Activated CD4-positive, alpha-beta memory T cell treated with anti-CD3 and anti-CD28 coated beads, Interleukin-2, amount 10 ng/mL, durations not matched to agents 7 days and 5 days (primary cell): ENCODE results near the gene RPL22L1. TPM values are rescaled to one million over a fixed set of nuclear protein-coding genes. Genes with fewer than 3 reads are reported as not detected.
A peak's percentile ranks its signal among the peaks of the same experiment; 100 is the strongest.

Source experiments
- CTCF ChIA-PET: fragments of 350-600 bp; sonication (Branson Sonifier 250); formaldehyde crosslinking; loops from one replicate; lab custom pipeline; 2021; ENCODE audit warnings: antibody characterized with exemption, inconsistent platforms; lab: Charles Lee
- POLR2A ChIA-PET: fragments of 350-600 bp; sonication (Branson Sonifier 250); formaldehyde crosslinking; loops from one replicate; lab custom pipeline; 2021; ENCODE audit warnings: antibody characterized with exemption; lab: Charles Lee
- DNase-seq: peaks from one replicate; pipeline ENCODE4 v3.0.0-alpha.2; 2020
- H3K27ac Mint-ChIP-seq: one replicate; pipeline ENCODE4 v1.8.0; 2021; ENCODE audit warnings: mild to moderate bottlenecking, mixed read lengths
- H3K27me3 Mint-ChIP-seq: one replicate; pipeline ENCODE4 v1.8.0; 2021; ENCODE audit warnings: mixed read lengths
- H3K36me3 Mint-ChIP-seq: one replicate; pipeline ENCODE4 v1.8.0; 2021; ENCODE audit warnings: low read depth, mixed read lengths
- H3K4me1 Mint-ChIP-seq: one replicate; pipeline ENCODE4 v1.8.0; 2021; ENCODE audit warnings: mixed read lengths
- H3K4me3 Mint-ChIP-seq: one replicate; pipeline ENCODE4 v1.8.0; 2021; ENCODE audit warnings: mild to moderate bottlenecking, mixed read lengths
- H3K9me3 Mint-ChIP-seq: one replicate; pipeline ENCODE4 v1.8.0; 2021; ENCODE audit warnings: mixed read lengths
- total RNA-seq, 2 experiments: library from RNA; stranded (reverse); gene quantifications; one replicate each; pipeline ENCODE4 v1.2.3, GENCODE V29; 2021

RPL22L1 gene
- total RNA-seq, 2 experiments from 2014 or later: 98.9 to 99.2 TPM

DNA sequence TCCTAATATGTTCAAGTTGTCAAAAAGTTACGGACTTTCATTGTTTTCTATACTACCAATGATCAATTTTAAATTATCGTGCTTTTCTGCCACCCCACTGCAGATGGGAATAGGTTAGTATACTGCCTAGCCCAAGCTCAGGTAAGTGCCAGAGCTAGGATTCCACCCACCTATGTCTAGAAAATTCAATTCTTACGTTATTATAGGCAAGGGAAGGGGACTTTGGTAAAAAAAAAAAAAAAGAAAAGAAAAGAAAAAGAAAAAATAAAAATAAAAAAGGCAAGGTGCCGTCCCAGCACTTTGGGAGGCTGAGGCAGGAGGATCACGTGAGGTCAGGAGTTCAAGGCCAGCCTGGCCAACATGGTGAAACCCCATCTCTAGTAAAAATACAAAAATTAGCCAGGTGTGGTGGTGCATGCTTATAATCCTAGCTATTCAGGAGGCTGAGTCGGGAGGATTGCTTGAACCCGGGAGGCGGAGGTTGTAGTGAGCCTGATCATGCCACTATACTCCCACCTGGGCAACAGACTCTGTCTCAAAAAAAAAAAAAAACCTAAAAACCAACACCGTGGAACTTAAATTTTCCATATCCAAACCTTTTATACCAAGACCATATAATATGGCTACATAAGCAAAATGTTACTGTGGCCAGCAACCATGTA lies 1.3 kb downstream of the RPL22L1 start:
- Mint-ChIP-seq H3K9me3 (no peaks in the 10 kb centered on the region), H3K4me3 (peak overlapping the region; percentile 92), H3K27ac (peak overlapping the region; percentile 92), H3K36me3 (peaks cover 45% of the 10 kb centered on the region), H3K4me1 (peaks cover 25% of the 10 kb centered on the region), H3K27me3 (no peaks in the 10 kb centered on the region)
- POLR2A ChIA-PET: interaction anchor here (1.6 to 3.0 kb wide), 7 partner anchors 12 to 1057 kb away, joined by 3 to 52 read pairs (median 12); partner anchors contain the start of genes EIF5A2 and SKIL
- CTCF ChIA-PET: interaction anchor here (0.7 to 3.0 kb wide), 4 partner anchors 15 to 773 kb away, joined by 3 to 13 read pairs (median 6); partner anchors contain the start of gene EIF5A2
- no peak for DNase-seq

DNA sequence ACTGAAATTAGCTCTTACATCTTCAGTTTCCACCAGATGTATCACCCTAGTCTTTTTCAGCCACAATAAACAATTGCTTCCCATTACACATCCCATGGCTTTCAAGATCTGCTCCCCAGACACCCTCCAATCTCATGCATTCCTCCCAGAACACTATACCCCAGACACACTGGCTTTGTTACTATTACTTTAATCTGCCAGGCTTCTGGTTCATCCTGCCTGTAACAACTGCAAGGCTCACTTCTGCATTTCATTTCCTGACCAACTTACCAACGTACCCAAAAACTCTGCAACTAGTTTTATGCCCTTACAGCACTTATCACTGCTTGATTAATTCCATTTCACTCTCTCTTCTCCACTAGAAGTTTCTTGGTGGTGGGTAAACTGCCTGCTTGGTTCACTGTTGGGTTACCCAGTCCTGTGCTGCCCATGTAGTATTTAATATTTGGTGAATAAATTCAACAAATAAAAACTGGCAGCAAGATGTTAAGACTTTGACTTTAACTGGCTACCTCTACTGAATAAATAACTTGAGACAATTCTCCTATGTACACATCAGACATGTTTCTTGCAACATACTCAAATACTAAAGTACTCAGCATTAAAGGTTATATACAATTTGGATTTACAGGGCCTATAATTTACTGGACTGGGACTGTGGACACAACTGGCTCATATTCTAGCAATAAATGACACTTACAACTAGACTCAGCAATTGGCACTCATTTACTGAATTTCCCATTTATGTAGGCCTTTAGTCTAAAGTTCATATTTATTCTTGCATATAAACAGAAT lies 2.7 kb downstream of the RPL22L1 start:
- ChIA-PET POLR2A (interaction anchor here (1.4 to 3.0 kb wide), 2 partner anchors 41 kb away, joined by 3 to 52 read pairs; partner anchors contain the start of gene EIF5A2), CTCF (interaction anchor here (1.3 to 3.0 kb wide), 2 partner anchors 14 to 55 kb away, joined by 3 to 13 read pairs; no protein-coding TSS in a partner anchor)
- H3K27ac Mint-ChIP-seq: peak overlapping the region; percentile 16
- no peak for DNase-seq
- H3K4me3 Mint-ChIP-seq: peak overlapping the region; percentile 15
- no peaks in the 10 kb centered on the region for H3K27me3 Mint-ChIP-seq
- H3K36me3 Mint-ChIP-seq: peaks cover 46% of the 10 kb centered on the region
- H3K9me3 Mint-ChIP-seq: no peaks in the 10 kb centered on the region
- peaks cover 25% of the 10 kb centered on the region for H3K4me1 Mint-ChIP-seq

DNA sequence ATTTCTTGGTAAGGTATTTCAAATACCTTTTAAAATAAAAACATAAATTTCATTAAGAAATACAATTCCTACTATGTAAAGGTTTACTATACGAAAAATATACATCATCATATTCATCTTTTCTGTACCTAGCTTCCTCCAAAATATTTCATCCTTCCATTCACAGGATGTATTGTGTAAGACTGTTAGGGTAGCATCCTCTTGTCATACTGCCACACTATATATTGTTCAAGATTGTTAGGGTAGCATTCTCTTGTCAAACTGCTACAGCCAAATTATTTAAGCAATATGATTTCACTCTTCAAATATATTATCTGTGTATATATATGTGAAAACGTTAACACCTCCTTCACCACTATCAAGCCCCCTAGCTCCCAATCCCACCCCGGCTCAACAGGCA lies 3.5 kb downstream of the RPL22L1 start:
- Mint-ChIP-seq H3K27me3 (no peaks in the 10 kb centered on the region), H3K4me3 (no peak overlapping the region), H3K36me3 (peaks cover 46% of the 10 kb centered on the region), H3K4me1 (peaks cover 25% of the 10 kb centered on the region), H3K27ac (no peak overlapping the region), H3K9me3 (no peaks in the 10 kb centered on the region)
- ChIA-PET POLR2A (interaction anchor here (1.4 kb wide), 1 partner anchor 42 kb away, joined by 3 read pairs; the partner anchor contains the start of gene EIF5A2), CTCF (no interaction called here)
- no peak for DNase-seq

DNA sequence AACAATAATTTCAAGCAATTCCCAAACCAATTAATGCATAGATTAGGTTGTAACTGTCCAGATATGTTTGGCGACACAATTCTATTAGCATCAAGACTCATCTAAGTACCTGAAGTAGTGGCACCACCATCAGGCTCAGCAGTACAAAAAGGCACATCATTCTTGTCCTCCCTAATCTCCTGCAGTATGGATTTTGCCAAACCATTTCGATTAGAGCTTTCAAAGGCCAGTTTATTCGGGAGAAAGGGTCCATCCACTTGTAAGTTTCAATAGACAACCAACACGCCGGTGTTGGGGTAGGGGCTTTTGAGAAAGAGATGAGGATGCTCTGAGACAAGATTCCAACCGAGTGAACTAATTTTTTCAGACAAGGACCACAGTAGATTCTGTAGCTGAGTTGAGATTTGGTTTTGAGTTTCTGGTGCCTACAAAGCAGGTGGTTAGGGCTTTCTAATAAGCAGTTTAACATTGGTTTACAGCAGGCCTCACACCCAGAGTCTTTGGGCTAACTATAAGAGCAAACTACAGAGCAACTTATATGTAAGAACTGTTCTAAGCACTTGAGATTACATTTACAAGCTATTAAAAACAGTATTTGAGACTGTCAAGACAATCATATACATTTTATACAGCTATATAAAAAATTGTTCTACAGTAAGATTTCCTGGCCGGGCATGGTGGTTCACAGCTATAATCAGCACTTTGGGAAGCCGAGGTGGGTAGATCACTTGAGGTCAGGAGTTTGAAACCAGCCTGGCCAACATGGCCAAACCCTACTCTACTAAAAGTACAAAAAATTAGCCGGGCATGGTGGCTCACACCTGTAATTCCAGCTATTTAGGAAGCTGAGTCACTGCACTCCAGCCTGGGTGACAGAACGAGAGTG lies 4.5 kb downstream of the RPL22L1 start:
- Mint-ChIP-seq H3K4me3 (no peak overlapping the region), H3K4me1 (peaks cover 21% of the 10 kb centered on the region), H3K27me3 (no peaks in the 10 kb centered on the region), H3K36me3 (peaks cover 46% of the 10 kb centered on the region), H3K27ac (no peak overlapping the region), H3K9me3 (no peaks in the 10 kb centered on the region)
- POLR2A ChIA-PET: interaction anchor here (2.5 kb wide), 1 partner anchor 43 kb away, joined by 10 read pairs; the partner anchor contains the start of gene EIF5A2
- DNase-seq: no peak
- CTCF ChIA-PET: interaction anchor here (1.4 kb wide), 1 partner anchor 53 kb away, joined by 4 read pairs; no protein-coding TSS in a partner anchor

DNA sequence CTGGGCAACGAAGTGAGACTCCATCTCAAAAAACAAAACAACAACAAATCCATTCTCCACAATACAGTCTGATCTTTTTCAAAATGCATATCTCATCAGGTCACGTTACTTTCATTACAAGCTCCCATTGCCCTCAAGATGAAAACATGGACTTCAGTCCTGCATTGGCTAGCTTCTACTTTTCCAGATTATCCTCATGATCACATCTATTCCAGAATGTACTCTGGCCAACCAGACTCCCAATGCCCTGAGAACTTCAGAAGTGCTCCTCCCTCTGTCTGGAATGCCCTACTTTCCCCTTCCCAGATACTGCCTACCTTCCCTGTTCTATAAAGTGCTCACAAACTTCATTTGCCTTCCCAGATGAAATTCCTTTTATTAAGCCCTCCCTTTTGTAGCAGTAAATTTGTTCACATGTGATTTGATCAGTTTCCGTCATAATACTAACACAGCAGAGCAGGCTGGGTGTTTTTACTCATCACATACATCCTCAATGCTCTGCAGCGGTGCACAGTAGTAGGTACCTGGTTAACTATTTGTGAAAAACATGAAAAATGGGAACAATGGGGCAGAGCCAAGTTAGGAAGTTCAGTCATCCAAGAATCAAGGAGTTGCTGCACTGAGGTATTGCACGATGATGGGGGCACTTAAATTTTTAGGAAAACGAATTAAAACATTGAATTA lies 5.3 kb downstream of the RPL22L1 start:
- CTCF ChIA-PET: interaction anchor here (1.4 kb wide), 1 partner anchor 53 kb away, joined by 4 read pairs; no protein-coding TSS in a partner anchor
- Mint-ChIP-seq H3K27ac (no peak overlapping the region), H3K9me3 (no peaks in the 10 kb centered on the region), H3K4me1 (peaks cover 16% of the 10 kb centered on the region), H3K4me3 (no peak overlapping the region), H3K27me3 (no peaks in the 10 kb centered on the region), H3K36me3 (peaks cover 42% of the 10 kb centered on the region)
- POLR2A ChIA-PET: interaction anchor here (2.5 kb wide), 1 partner anchor 44 kb away, joined by 10 read pairs; the partner anchor contains the start of gene EIF5A2
- DNase-seq: no peak

DNA sequence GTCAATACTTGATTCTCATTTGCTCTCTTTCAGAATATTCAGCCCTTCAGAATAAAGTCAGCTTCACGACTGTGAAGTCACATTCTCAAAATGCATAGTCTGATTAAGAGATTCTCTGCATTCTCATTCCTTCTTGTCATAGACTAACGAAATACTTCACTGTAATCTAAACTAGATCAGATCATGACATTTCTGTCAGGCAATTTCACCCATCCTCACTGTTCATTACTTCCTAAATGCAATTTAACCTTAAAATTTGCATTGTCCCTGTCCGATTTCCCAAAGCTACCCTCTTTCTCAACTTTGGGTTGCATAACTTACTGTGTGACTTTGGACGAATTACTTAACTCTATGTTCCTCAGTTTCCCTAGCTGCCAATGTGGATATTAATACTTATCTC lies 6.2 kb downstream of the RPL22L1 start:
- Mint-ChIP-seq H3K27ac (no peak overlapping the region), H3K36me3 (peaks cover 37% of the 10 kb centered on the region), H3K9me3 (no peaks in the 10 kb centered on the region), H3K4me3 (no peak overlapping the region), H3K4me1 (peaks cover 16% of the 10 kb centered on the region), H3K27me3 (no peaks in the 10 kb centered on the region)
- POLR2A ChIA-PET: interaction anchor here (2.5 kb wide), 1 partner anchor 45 kb away, joined by 10 read pairs; the partner anchor contains the start of gene EIF5A2
- no peak for DNase-seq
- CTCF ChIA-PET: interaction anchor here (0.6 to 1.3 kb wide), 2 partner anchors 15 to 520 kb away, joined by 3 read pairs; no protein-coding TSS in a partner anchor

DNA sequence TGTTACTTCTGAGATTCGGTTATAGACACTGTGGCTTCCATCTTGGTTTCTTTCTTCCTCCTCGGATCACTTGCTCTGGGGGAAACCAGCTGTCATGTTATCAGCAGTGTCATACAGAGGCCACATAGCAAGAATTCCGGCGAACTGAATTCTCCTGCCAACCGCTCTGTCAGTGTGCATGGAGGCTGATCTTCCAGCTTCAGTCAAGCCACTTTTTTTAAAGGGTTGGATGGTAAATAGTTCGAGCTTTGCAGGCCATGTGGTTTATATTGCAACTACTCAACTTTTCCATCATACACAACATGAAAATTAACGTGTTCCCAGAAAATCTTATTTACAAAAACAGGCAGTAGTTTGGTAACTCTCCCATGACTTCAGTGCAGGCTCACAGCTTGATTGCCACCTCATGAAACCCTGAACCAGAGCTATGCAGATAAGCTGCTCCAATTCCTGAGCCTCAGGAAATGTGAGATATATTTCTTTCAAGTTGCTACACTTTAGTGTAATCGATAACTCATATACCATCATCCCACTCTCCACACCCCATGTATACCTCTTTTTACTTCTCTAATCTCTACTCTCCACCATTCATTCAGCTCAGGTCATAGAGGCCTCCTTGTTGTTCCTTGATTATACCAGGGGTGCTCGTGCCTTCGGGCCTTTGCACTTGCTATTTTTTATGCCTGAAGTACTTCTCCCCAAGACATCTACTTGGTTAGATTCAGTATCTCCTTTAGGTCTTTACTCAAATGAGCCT lies 7.2 kb downstream of the RPL22L1 start:
- H3K4me3 Mint-ChIP-seq: no peak overlapping the region
- peaks cover 37% of the 10 kb centered on the region for H3K36me3 Mint-ChIP-seq
- DNase-seq: no peak
- ChIA-PET POLR2A (interaction anchor here (1.2 kb wide), 1 partner anchor 15 kb away, joined by 3 read pairs; no protein-coding TSS in a partner anchor), CTCF (interaction anchor here (1.3 kb wide), 1 partner anchor 14 kb away, joined by 3 read pairs; no protein-coding TSS in a partner anchor)
- peaks cover 15% of the 10 kb centered on the region for H3K4me1 Mint-ChIP-seq
- H3K27me3 Mint-ChIP-seq: no peaks in the 10 kb centered on the region
- no peak overlapping the region for H3K27ac Mint-ChIP-seq
- H3K9me3 Mint-ChIP-seq: no peaks in the 10 kb centered on the region

DNA sequence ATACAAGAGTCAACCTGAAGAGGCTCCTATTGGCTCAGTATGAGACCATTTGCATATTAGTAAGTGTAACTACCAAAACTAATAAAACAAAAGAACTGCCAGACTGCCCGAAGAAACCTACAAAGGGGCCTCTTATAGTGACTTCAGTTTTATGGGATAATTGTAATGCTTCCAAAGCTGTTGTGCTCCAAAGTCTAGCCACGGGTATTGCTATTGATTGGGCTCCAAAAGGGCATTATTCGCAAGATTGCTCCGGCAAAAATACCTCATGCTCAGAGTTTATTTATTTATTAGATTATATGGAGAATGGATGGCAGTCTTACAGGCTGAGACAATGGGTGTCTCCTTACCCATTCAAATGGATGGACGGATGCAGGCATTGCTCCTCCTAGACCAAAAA lies 11.4 kb downstream of the RPL22L1 start:
- Mint-ChIP-seq H3K27me3 (no peaks in the 10 kb centered on the region), H3K9me3 (no peaks in the 10 kb centered on the region), H3K4me3 (no peak overlapping the region), H3K4me1 (no peaks in the 10 kb centered on the region), H3K36me3 (no peaks in the 10 kb centered on the region), H3K27ac (no peak overlapping the region)
- DNase-seq: no peak
- CTCF ChIA-PET: no interaction called here
- POLR2A ChIA-PET: interaction anchor here (1.1 kb wide), 1 partner anchor 11 kb away, joined by 3 read pairs; the partner anchor contains the start of gene RPL22L1

DNA sequence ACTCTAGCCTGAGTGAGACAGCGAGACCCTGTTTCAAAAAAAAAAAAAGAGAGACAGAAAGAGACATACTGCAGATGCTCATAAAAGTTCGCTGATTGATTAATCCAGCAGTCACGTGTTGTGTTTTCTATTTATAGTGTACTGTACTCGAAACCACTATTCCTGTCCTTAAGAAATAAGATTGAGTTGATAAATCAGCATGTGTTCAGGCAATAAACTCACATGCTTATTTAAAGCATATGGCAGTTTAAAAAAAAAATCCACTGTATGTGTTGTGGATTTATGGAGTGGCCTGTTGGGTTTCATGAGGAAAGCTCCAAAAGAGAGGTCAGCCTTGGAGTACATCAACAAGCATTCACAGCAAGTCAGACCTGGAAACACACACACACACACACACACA lies 17.7 kb downstream of the RPL22L1 start:
- CTCF ChIA-PET: no interaction called here
- Mint-ChIP-seq H3K4me1 (no peaks in the 10 kb centered on the region), H3K36me3 (no peaks in the 10 kb centered on the region), H3K4me3 (no peak overlapping the region), H3K9me3 (no peaks in the 10 kb centered on the region), H3K27me3 (peaks cover 14% of the 10 kb centered on the region), H3K27ac (no peak overlapping the region)
- POLR2A ChIA-PET: interaction anchor here (0.6 to 2.5 kb wide), 2 partner anchors 17 to 23 kb away, joined by 3 to 12 read pairs; partner anchors contain the start of gene RPL22L1
- DNase-seq: no peak

DNA sequence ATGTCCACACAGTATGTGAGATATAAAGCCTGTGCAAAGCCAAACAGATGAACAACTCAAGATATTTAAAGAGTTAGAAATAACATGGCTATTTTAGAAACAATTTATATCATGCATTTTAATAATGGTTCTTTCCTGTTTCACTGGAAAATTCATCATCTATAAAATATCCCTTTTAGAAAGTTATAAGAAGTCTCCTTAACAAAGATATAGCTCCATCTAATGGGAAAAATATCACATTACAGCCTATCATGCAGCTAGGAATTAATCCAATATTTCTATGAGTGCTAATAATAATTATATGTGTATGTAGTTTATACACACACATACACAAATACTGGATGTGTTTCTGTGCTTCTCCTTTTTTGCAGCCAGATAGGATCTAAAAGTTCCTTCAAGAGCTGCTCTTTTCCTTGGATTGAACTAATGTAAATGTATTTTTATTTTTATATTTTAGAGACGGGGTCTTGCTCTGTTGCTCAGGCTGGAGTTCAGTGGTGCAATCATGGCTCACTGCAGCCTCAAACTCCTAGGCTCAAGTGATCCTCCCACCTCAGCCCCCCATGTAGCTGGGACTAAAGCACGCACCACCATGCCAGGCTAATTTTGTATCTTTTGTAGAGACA lies 21.6 kb downstream of the RPL22L1 start:
- no peaks in the 10 kb centered on the region for H3K36me3 Mint-ChIP-seq
- no peaks in the 10 kb centered on the region for H3K4me1 Mint-ChIP-seq
- CTCF ChIA-PET: interaction anchor here (0.5 to 2.3 kb wide), 7 partner anchors 10 to 434 kb away, joined by 3 to 14 read pairs (median 7); no protein-coding TSS in a partner anchor
- POLR2A ChIA-PET: interaction anchor here (0.7 kb wide), 1 partner anchor 14 kb away, joined by 3 read pairs; no protein-coding TSS in a partner anchor
- no peaks in the 10 kb centered on the region for H3K9me3 Mint-ChIP-seq
- peaks cover 32% of the 10 kb centered on the region for H3K27me3 Mint-ChIP-seq
- no peak for DNase-seq
- H3K27ac Mint-ChIP-seq: no peak overlapping the region
- H3K4me3 Mint-ChIP-seq: no peak overlapping the region
